B cell (primary cell): ENCODE data around the gene TTF2. TPM values are rescaled to one million over a fixed set of nuclear protein-coding genes. Genes with fewer than 3 reads are reported as not detected.
A peak's percentile ranks its signal among the peaks of the same experiment; 100 is the strongest.

Source experiments
- ATAC-seq: fragments of 200-7000 bp; cut with Tn5 transposase; one replicate; pipeline ENCODE4 v1.10.0; 2021; ENCODE audit warnings: low read depth, mild to moderate bottlenecking, moderate number of reproducible peaks, moderate library complexity
- CTCF ChIA-PET: fragments of 350-600 bp; sonication (Branson Sonifier 250); formaldehyde crosslinking; loops from one replicate; lab custom pipeline; 2021; ENCODE audit warnings: antibody characterized with exemption, inconsistent platforms; lab: Charles Lee
- POLR2A ChIA-PET: fragments of 350-600 bp; sonication (Branson Sonifier 250); formaldehyde crosslinking; loops from one replicate; lab custom pipeline; 2021; ENCODE audit warnings: antibody characterized with exemption; lab: Charles Lee
- DNase-seq: peaks from one replicate; pipeline ENCODE4 v3.0.0; 2013
- H2AFZ ChIP-seq: 2 replicates; pipeline ENCODE4 v1.6.1; 2012; ENCODE audit warnings: mild to moderate bottlenecking, low read depth, low read length; ENCODE audit not compliant: insufficient read depth, poor library complexity, severe bottlenecking
- H3K27ac ChIP-seq, 2 donors: 1 replicate in 1 of 2; 2 replicates in 1 of 2; pipeline ENCODE4 v1.5.1; 2012 to 2013; ENCODE audit warnings: low read length in 2 of 2, mild to moderate bottlenecking in 2 of 2, moderate library complexity in 1 of 2
- H3K27me3 ChIP-seq, 4 experiments: fragments of 200-600 bp in 1 of 4; sonication (generic) in 1 of 4; replicated peaks in 1 of 4; 1 replicate in 2 of 4; 2 replicates in 2 of 4; pipeline versions ENCODE4 v1.6.1 to v1.7.0; 2013 to 2016; ENCODE audit warnings: low read length in 3 of 4, mild to moderate bottlenecking in 2 of 4, mixed read lengths in 1 of 4, moderate library complexity in 1 of 4; ENCODE audit not compliant: insufficient read depth in 4 of 4, control insufficient read depth in 3 of 4; ENCODE audit errors: control extremely low read depth in 1 of 4
- H3K36me3 ChIP-seq, 2 experiments: replicated peaks in 1 of 2; 1 replicate in 1 of 2; 2 replicates in 1 of 2; pipeline versions ENCODE4 v1.6.1 to v1.7.1; 2013; ENCODE audit warnings: low read length in 1 of 2; ENCODE audit not compliant: insufficient read depth in 2 of 2, control insufficient read depth in 1 of 2; ENCODE audit errors: control extremely low read depth in 1 of 2, extremely low read depth in 1 of 2
- H3K4me1 ChIP-seq, 2 donors: fragments of 200-600 bp in 1 of 2; sonication (generic) in 1 of 2; 1 replicate in 1 of 2; 2 replicates in 1 of 2; pipeline versions ENCODE4 v1.5.1 to v1.6.1; 2013 to 2017; ENCODE audit warnings: low read length in 2 of 2; ENCODE audit not compliant: control insufficient read depth in 2 of 2, insufficient read depth in 2 of 2
- H3K4me2 ChIP-seq: replicated peaks from 2 replicates; pipeline ENCODE3; 2012; ENCODE audit warnings: mild to moderate bottlenecking, low read depth, low read length; ENCODE audit not compliant: poor library complexity, severe bottlenecking
- H3K4me3 ChIP-seq, 5 experiments: fragments of 200-600 bp in 1 of 5; sonication (generic) in 1 of 5; 1 replicate in 3 of 5; 2 replicates in 2 of 5; pipeline versions ENCODE4 v1.5.1 to v1.7.0; 2011 to 2016; ENCODE audit warnings: low read length in 4 of 5, mild to moderate bottlenecking in 4 of 5, low read depth in 2 of 5, control low read depth in 1 of 5, moderate library complexity in 1 of 5; ENCODE audit not compliant: insufficient read depth in 1 of 5; ENCODE audit errors: control extremely low read depth in 1 of 5, extremely low read depth in 1 of 5
- H3K79me2 ChIP-seq: fragments of 200-600 bp; sonication (generic); one replicate; pipeline ENCODE4 v1.6.0; 2016; ENCODE audit warnings: low read length; ENCODE audit not compliant: control insufficient read depth, insufficient read depth
- H3K9ac ChIP-seq: fragments of 200-600 bp; sonication (generic); 2 replicates; pipeline ENCODE4 v1.6.1; 2017; ENCODE audit warnings: mild to moderate bottlenecking, low read length, moderate library complexity
- H3K9me3 ChIP-seq, 3 donors: one replicate each; pipeline versions ENCODE4 v1.6.1 to v1.7.1; 2013; ENCODE audit warnings: low read length in 2 of 3; ENCODE audit not compliant: control insufficient read depth in 2 of 3, insufficient read depth in 1 of 3; ENCODE audit errors: control extremely low read depth in 1 of 3
- H4K20me1 ChIP-seq: 2 replicates; pipeline ENCODE4 v1.6.0; 2012; ENCODE audit warnings: mild to moderate bottlenecking, low read length; ENCODE audit not compliant: insufficient read depth, control insufficient read depth, poor library complexity, severe bottlenecking
- H3K27ac Mint-ChIP-seq: one replicate; pipeline ENCODE4 v1.8.0; 2021; ENCODE audit warnings: mixed read lengths
- H3K27me3 Mint-ChIP-seq: one replicate; pipeline ENCODE4 v1.8.0; 2021; ENCODE audit warnings: mixed read lengths
- H3K4me1 Mint-ChIP-seq: one replicate; pipeline ENCODE4 v1.8.0; 2021; ENCODE audit warnings: mixed read lengths
- H3K4me3 Mint-ChIP-seq: one replicate; pipeline ENCODE4 v1.8.0; 2021; ENCODE audit warnings: mixed read lengths
- H3K9me3 Mint-ChIP-seq: one replicate; pipeline ENCODE4 v1.8.0; 2022; ENCODE audit warnings: mixed read lengths; ENCODE audit not compliant: insufficient read depth
- EZH2 ChIP-seq: IDR thresholded peaks from 2 replicates; pipeline ENCODE4 v1.6.1; 2012; ENCODE audit warnings: borderline replicate concordance, low read depth, mild to moderate bottlenecking, moderate library complexity, low read length; ENCODE audit not compliant: insufficient read depth, poor library complexity, severe bottlenecking
- WGBS: methylation state at CpG from one replicate; pipeline ENCODE4 v1.1.5; 2013; ENCODE audit warnings: missing lambda C conversion rate; ENCODE audit not compliant: insufficient coverage; 5-methylcytosine and 5-hydroxymethylcytosine counted together
- intact Hi-C: fragments of 100-400 bp; cut with micrococcal nuclease; formaldehyde crosslinking; loops from one replicate; pipeline ENCODE4 v1.10.0; 2022
- polyA plus RNA-seq: library from polyadenylated mRNA; depleted of rRNA; stranded (reverse); fragments of >200 nt; gene quantifications from 2 replicates; pipeline ENCODE4 v1.2.3, GENCODE V29; 2012
- total RNA-seq, 2 donors: library from RNA; stranded (reverse); fragments of 120-200 nt in 1 of 2; gene quantifications; 1 replicate in 1 of 2; 2 replicates in 1 of 2; pipeline versions ENCODE4 v1.2.3 to v1.2.4, GENCODE V29; 2013 to 2022
- TF ChIP-seq, protein P1 (sequence below): fragments of 200-600 bp; IDR thresholded peaks from one replicate; pipeline ENCODE4 v1.8.0; 2022; ENCODE audit warnings: antibody characterized with exemption, mild to moderate bottlenecking

TTF2 gene
- total and polyA plus RNA-seq, 2 donors (not counting 1 experiment from before 2014, with no cell fraction given): 11.3 to 28.9 TPM

DNA sequence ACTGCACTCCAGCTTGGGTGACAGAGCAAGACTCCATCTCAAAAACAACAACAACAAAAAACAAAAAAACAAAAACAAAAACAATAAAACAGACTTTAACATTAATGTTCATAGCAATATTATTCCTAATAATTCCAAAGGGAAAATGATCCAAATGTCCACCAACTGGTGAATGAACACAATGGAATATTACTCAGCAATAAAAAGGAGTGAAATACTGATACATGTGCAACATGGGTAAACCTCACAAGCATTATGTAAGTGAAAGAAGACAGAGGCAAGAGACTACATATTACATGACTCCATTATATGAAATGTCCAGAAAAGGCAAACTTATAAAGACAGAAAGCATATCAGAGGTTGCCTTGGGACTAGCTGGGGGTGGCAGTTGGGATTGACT, 6.1 kb upstream of the TTF2 start:
- no peak overlapping the region for H2AFZ ChIP-seq
- no peak overlapping the region for H3K9ac ChIP-seq
- Mint-ChIP-seq H3K9me3 (no peaks in the 10 kb centered on the region), H3K4me1 (peaks cover 31% of the 10 kb centered on the region), H3K27ac (no peak overlapping the region), H3K4me3 (no peak overlapping the region), H3K27me3 (no peaks in the 10 kb centered on the region)
- POLR2A ChIA-PET: no interaction called here
- H3K27ac ChIP-seq: no peak overlapping the region
- no peak for DNase-seq
- ATAC-seq: no peak
- no peaks in the 10 kb centered on the region for H3K9me3 ChIP-seq
- H3K27me3 ChIP-seq: no peaks in the 10 kb centered on the region
- H4K20me1 ChIP-seq: no peaks in the 10 kb centered on the region
- TF ChIP-seq, protein P1, sequence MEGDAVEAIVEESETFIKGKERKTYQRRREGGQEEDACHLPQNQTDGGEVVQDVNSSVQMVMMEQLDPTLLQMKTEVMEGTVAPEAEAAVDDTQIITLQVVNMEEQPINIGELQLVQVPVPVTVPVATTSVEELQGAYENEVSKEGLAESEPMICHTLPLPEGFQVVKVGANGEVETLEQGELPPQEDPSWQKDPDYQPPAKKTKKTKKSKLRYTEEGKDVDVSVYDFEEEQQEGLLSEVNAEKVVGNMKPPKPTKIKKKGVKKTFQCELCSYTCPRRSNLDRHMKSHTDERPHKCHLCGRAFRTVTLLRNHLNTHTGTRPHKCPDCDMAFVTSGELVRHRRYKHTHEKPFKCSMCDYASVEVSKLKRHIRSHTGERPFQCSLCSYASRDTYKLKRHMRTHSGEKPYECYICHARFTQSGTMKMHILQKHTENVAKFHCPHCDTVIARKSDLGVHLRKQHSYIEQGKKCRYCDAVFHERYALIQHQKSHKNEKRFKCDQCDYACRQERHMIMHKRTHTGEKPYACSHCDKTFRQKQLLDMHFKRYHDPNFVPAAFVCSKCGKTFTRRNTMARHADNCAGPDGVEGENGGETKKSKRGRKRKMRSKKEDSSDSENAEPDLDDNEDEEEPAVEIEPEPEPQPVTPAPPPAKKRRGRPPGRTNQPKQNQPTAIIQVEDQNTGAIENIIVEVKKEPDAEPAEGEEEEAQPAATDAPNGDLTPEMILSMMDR: no peak
- TF ChIP-seq EZH2: no peak
- CTCF ChIA-PET: interaction anchor here (0.7 to 4.7 kb wide), 9 partner anchors 9 to 377 kb away, joined by 3 to 44 read pairs (median 5); no protein-coding TSS in a partner anchor
- intact Hi-C loops: no loop called here
- H3K36me3 ChIP-seq: no peaks in the 10 kb centered on the region
- H3K79me2 ChIP-seq: no peaks in the 10 kb centered on the region
- H3K4me2 ChIP-seq: no peak overlapping the region
- H3K4me3 ChIP-seq: no peak overlapping the region
- H3K4me1 ChIP-seq: peaks cover 34 to 35% of the 10 kb centered on the region in 2 donors

DNA sequence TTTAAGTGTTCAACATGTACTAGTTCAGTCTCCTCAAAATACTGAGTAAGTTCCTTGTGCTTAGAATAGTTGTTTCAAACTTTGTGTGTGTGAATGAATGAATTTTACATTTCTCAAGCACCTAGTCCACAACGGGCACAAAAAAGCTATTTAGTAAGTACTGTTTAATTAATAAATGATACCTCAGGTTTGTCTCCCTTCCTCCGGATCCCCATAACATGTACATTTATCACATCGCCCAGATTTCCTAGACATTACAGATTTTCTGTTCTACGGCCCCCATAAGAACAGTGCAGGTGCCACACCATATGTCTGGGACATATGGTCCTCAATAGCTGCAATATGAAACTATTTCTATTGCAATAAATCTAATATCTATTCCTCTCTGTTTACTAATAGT, 1.3 kb upstream of the TTF2 start:
- ChIA-PET CTCF (interaction anchor here (1.2 to 5.8 kb wide), 4 partner anchors 12 to 484 kb away, joined by 3 to 64 read pairs (median 32); no protein-coding TSS in a partner anchor), POLR2A (no interaction called here)
- H3K4me1 Mint-ChIP-seq: peaks cover 24% of the 10 kb centered on the region
- H3K9me3 Mint-ChIP-seq: no peaks in the 10 kb centered on the region
- H3K79me2 ChIP-seq: peaks cover 3% of the 10 kb centered on the region
- no peaks in the 10 kb centered on the region for H3K27me3 Mint-ChIP-seq
- no peaks in the 10 kb centered on the region for H3K9me3 ChIP-seq
- H3K4me2 ChIP-seq: peak overlapping the region; percentile 97
- H4K20me1 ChIP-seq: no peaks in the 10 kb centered on the region
- intact Hi-C loops: no loop called here
- ATAC-seq (no peak), DNase-seq (no peak)
- peak overlapping the region; percentile 83 for H3K9ac ChIP-seq
- no peaks in the 10 kb centered on the region for H3K27me3 ChIP-seq
- peak overlapping the region; percentile 96 for H2AFZ ChIP-seq
- TF ChIP-seq, protein P1: no peak
- TF ChIP-seq EZH2: no peak
- peaks cover 0 to 5% of the 10 kb centered on the region in 2 experiments for H3K36me3 ChIP-seq
- peaks cover 14 to 17% of the 10 kb centered on the region in 2 donors for H3K4me1 ChIP-seq
- peak overlapping the region; percentile 8 for H3K27ac Mint-ChIP-seq
- no CpG with 5 or more reads among the region's 4 CpGs for WGBS
- H3K4me3 Mint-ChIP-seq: peak overlapping the region; percentile 36
- H3K27ac ChIP-seq: peak overlapping the region; percentile 61 to 76
- H3K4me3 ChIP-seq: peak overlapping the region; percentile 71 to 95 (median 79)
